ENCODE results near the gene B4GALT1. TPM values are rescaled to one million over a fixed set of nuclear protein-coding genes. Genes with fewer than 3 reads are reported as not detected.
"Not testable (repeated sequence)": the region's sequence is repeated elsewhere in the genome, so short reads cannot be mapped to it uniquely, and the experiment has no call there.

B4GALT1 gene
- total RNA-seq, 1 donor from 2014 or later = 37.1 TPM

GRCh38 chr9:33101104-33101951, 65.8 kb downstream of the B4GALT1 start:
- Histone ChIP-seq H3K36me3 (no peaks in the 10 kb centered on the region), H3K4me3 (no peak overlapping the region), H3K27ac (replicated peaks) (peak overlapping the region; percentile 43), H3K9me3 (replicated peaks) (no peaks in the 10 kb centered on the region), H3K4me1 (peaks cover 37% of the 10 kb centered on the region), H3K27me3 (ENCODE audit: low read depth) (no peaks in the 10 kb centered on the region)
- intact Hi-C loops (cut with micrococcal nuclease) = loop anchor here (10.0 kb wide), 1 partner anchor 63 kb away; the partner anchor contains the start of gene B4GALT1
- no peak for DNase-seq
- no peak for TF ChIP-seq CTCF (IDR thresholded peaks at IDR 0.05; ENCODE audit: borderline replicate concordance)

GRCh38 chr9:33099754-33100153, 67.4 kb downstream of the B4GALT1 start:
- H3K9me3 ChIP-seq (replicated peaks) = no peaks in the 10 kb centered on the region
- no peak for DNase-seq
- no peaks in the 10 kb centered on the region for H3K36me3 ChIP-seq
- no peak overlapping the region for H3K27ac ChIP-seq (replicated peaks)
- no peaks in the 10 kb centered on the region for H3K27me3 ChIP-seq (ENCODE audit: low read depth)
- H3K4me1 ChIP-seq = peaks cover 28% of the 10 kb centered on the region
- intact Hi-C loops (cut with micrococcal nuclease) = loop anchor here (10.0 kb wide), 1 partner anchor 65 kb away; the partner anchor contains the start of gene B4GALT1
- no peak overlapping the region for H3K4me3 ChIP-seq
- no peak for TF ChIP-seq CTCF (IDR thresholded peaks at IDR 0.05; ENCODE audit: borderline replicate concordance)

GRCh38 chr9:33097192-33097591, 69.9 kb downstream of the B4GALT1 start:
- H3K27ac ChIP-seq (replicated peaks) = no peak overlapping the region
- H3K4me3 ChIP-seq = no peak overlapping the region
- peaks cover 10% of the 10 kb centered on the region for H3K4me1 ChIP-seq
- no peaks in the 10 kb centered on the region for H3K36me3 ChIP-seq
- H3K27me3 ChIP-seq (ENCODE audit: low read depth) = no peaks in the 10 kb centered on the region
- no peaks in the 10 kb centered on the region for H3K9me3 ChIP-seq (replicated peaks)
- no peak for TF ChIP-seq CTCF (IDR thresholded peaks at IDR 0.05; ENCODE audit: borderline replicate concordance)
- DNase-seq = no peak
- intact Hi-C loops (cut with micrococcal nuclease) = no loop called here

GRCh38 chr9:33092634-33093033, 74.5 kb downstream of the B4GALT1 start:
- DNase-seq = no peak
- intact Hi-C loops (cut with micrococcal nuclease) = no loop called here
- TF ChIP-seq CTCF (IDR thresholded peaks at IDR 0.05; ENCODE audit: borderline replicate concordance) = no peak
- Histone ChIP-seq H3K9me3 (replicated peaks) (no peaks in the 10 kb centered on the region), H3K4me1 (no peaks in the 10 kb centered on the region), H3K27ac (replicated peaks) (no peak overlapping the region), H3K27me3 (ENCODE audit: low read depth) (no peaks in the 10 kb centered on the region), H3K4me3 (no peak overlapping the region), H3K36me3 (no peaks in the 10 kb centered on the region)

- DNase-seq; intact Hi-C loops (cut with micrococcal nuclease); H3K4me3 ChIP-seq; H3K9me3 ChIP-seq (replicated peaks); H3K36me3 ChIP-seq; H3K27me3 ChIP-seq (ENCODE audit: low read depth); H3K27ac ChIP-seq (replicated peaks): not testable (repeated sequence)
- H3K4me1 ChIP-seq = peaks cover 24% of the 10 kb centered on the region
Observed at GRCh38 chr9:33085672-33086071, 81.5 kb downstream of the B4GALT1 start.

Data from left ventricle myocardium inferior (tissue), 1 donor.